GM10248 (cell line): Measurements from ENCODE around the gene GRIK3.

ENCODE experiments used
- CTCF ChIA-PET: fragments of 300-600 bp; sonication (Branson Sonifier 250); formaldehyde crosslinking; extraction: SDS; loops from one replicate; lab custom pipeline; 2021; ENCODE audit warnings: antibody characterized with exemption; lab: Yijun Ruan, JAX
- POLR2A ChIA-PET: fragments of 350-650 bp; sonication (Branson Sonifier 250); formaldehyde crosslinking; extraction: SDS; loops from one replicate; lab custom pipeline; 2020; ENCODE audit warnings: antibody characterized with exemption; lab: Yijun Ruan, JAX
- DNase-seq: peaks from one replicate; pipeline ENCODE4 v3.0.0; 2012; ENCODE audit errors: extremely low spot score
- CTCF ChIP-seq: IDR thresholded peaks from 2 replicates; pipeline ENCODE4 v1.5.1; 2012; ENCODE audit warnings: mild to moderate bottlenecking, low read depth; ENCODE audit errors: extremely low read depth, missing control alignments, control extremely low read depth

GRIK3 gene

DNA sequence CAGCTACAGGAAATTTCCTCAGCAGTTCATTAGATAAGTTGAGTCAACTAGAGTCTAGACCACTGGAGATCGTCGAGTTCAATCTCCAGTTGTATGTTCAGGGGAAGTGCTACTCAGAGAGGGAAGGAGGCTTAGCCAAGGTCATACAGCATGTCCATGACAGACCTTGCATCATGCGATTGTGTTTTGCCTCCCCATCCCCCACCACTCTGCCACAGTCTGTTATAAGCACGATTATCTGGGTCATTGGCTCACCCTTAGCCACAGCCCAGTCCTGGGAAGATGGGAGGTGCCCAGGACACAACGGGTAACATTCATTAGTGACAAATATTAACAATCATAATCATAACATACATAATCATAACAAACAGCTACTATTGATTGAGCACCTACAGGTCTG lies 18.9 kb upstream of the GRIK3 start:
- CTCF ChIA-PET: no interaction called here
- no peak for DNase-seq
- POLR2A ChIA-PET: no interaction called here
- TF ChIP-seq CTCF: no peak

GRCh38 chr1:37052120-37052519 lies 17.8 kb upstream of the GRIK3 start:
- no peak for TF ChIP-seq CTCF

GRCh38 chr1:37051346-37051745 lies 17.0 kb upstream of the GRIK3 start:
- ChIA-PET CTCF (no interaction called here), POLR2A (no interaction called here)
- no peak for TF ChIP-seq CTCF
- no peak for DNase-seq

More at GRCh38 chr1:37052120-37052519, 17.8 kb upstream of the GRIK3 start:
- DNase-seq: no peak
- ChIA-PET CTCF (no interaction called here), POLR2A (no interaction called here)

- ChIA-PET CTCF (no interaction called here), POLR2A (no interaction called here)
- TF ChIP-seq CTCF: no peak
- DNase-seq: no peak
These were observed 13.2 kb upstream of the GRIK3 start for GRCh38 chr1:37047542-37047941.

- CTCF ChIA-PET: no interaction called here
- POLR2A ChIA-PET: no interaction called here
- no peak for DNase-seq
- TF ChIP-seq CTCF: no peak
These were observed 8.8 kb upstream of the GRIK3 start for GRCh38 chr1:37043101-37043500.

- ChIA-PET POLR2A (no interaction called here), CTCF (no interaction called here)
- DNase-seq: no peak
- TF ChIP-seq CTCF: no peak
These were observed 8.2 kb upstream of the GRIK3 start for GRCh38 chr1:37042506-37042905.

GRCh38 chr1:37041483-37041882 lies 7.2 kb upstream of the GRIK3 start:
- POLR2A ChIA-PET: no interaction called here
- TF ChIP-seq CTCF: no peak
- DNase-seq: no peak
- CTCF ChIA-PET: no interaction called here
